Astrocyte (in vitro differentiated cells and primary cell): ENCODE results near the gene MALT1. TPM values are rescaled to one million over a fixed set of nuclear protein-coding genes. Genes with fewer than 3 reads are reported as not detected.

Source experiments
- DNase-seq: peaks from one replicate; pipeline ENCODE4 v3.0.0-alpha.2; 2010; ENCODE audit warnings: low read depth
- FAIRE-seq: peaks from 2 replicates; lab custom pipeline; 2011; peaks lifted over from hg19 to GRCh38; lab: Jason Lieb, UNC
- H2AFZ ChIP-seq: 2 replicates; pipeline ENCODE4 v1.6.0; 2012; ENCODE audit warnings: low read depth, low read length, inconsistent platforms
- H3K27ac ChIP-seq: 2 replicates; pipeline ENCODE4 v1.5.1; 2011; ENCODE audit warnings: low read depth, low read length, inconsistent platforms
- H3K27me3 ChIP-seq: 2 replicates; pipeline ENCODE4 v1.6.0; 2011; ENCODE audit warnings: low read length, inconsistent platforms; ENCODE audit not compliant: insufficient read depth
- H3K36me3 ChIP-seq: 2 replicates; pipeline ENCODE4 v1.5.1; 2011; ENCODE audit warnings: low read length, inconsistent platforms; ENCODE audit not compliant: insufficient read depth
- H3K4me1 ChIP-seq: 2 replicates; pipeline ENCODE4 v1.5.1; 2011; ENCODE audit warnings: low read length, inconsistent platforms; ENCODE audit not compliant: insufficient read depth
- H3K4me2 ChIP-seq: 2 replicates; pipeline ENCODE4 v1.6.0; 2012; ENCODE audit warnings: low read length, inconsistent platforms
- H3K4me3 ChIP-seq: 2 replicates; pipeline ENCODE4 v1.5.1; 2011; ENCODE audit warnings: low read depth, mild to moderate bottlenecking, low read length, inconsistent platforms; ENCODE audit not compliant: insufficient read depth
- H3K79me2 ChIP-seq: 2 replicates; pipeline ENCODE4 v1.6.0; 2012; ENCODE audit warnings: mild to moderate bottlenecking, low read length, inconsistent platforms; ENCODE audit not compliant: insufficient read depth
- H3K9ac ChIP-seq: 2 replicates; pipeline ENCODE4 v1.6.0; 2012; ENCODE audit warnings: mild to moderate bottlenecking, low read length, inconsistent platforms
- H3K9me3 ChIP-seq: 2 replicates; pipeline ENCODE4 v1.5.1; 2012; ENCODE audit warnings: low read depth, mild to moderate bottlenecking, low read length, inconsistent platforms; ENCODE audit not compliant: insufficient read depth
- H4K20me1 ChIP-seq: 2 replicates; pipeline ENCODE4 v1.6.0; 2012; ENCODE audit warnings: low read length, inconsistent platforms; ENCODE audit not compliant: insufficient read depth
- H3K27ac Mint-ChIP-seq: one replicate; pipeline ENCODE4 v1.8.0; 2021; ENCODE audit warnings: mild to moderate bottlenecking, mixed read lengths; ENCODE audit not compliant: unreplicated experiment
- H3K27me3 Mint-ChIP-seq: one replicate; pipeline ENCODE4 v1.8.0; 2021; ENCODE audit warnings: low read depth, mixed read lengths; ENCODE audit not compliant: unreplicated experiment
- H3K36me3 Mint-ChIP-seq: one replicate; pipeline ENCODE4 v1.8.0; 2021; ENCODE audit warnings: low read depth, mixed read lengths; ENCODE audit not compliant: unreplicated experiment
- H3K4me1 Mint-ChIP-seq: one replicate; pipeline ENCODE4 v1.8.0; 2021; ENCODE audit warnings: low read depth, mixed read lengths; ENCODE audit not compliant: unreplicated experiment
- H3K4me3 Mint-ChIP-seq: one replicate; pipeline ENCODE4 v1.8.0; 2021; ENCODE audit warnings: mild to moderate bottlenecking, moderate library complexity, mixed read lengths; ENCODE audit not compliant: unreplicated experiment
- H3K9me3 Mint-ChIP-seq: one replicate; pipeline ENCODE4 v1.8.0; 2021; ENCODE audit warnings: mild to moderate bottlenecking, mixed read lengths; ENCODE audit not compliant: unreplicated experiment
- EZH2 ChIP-seq: IDR thresholded peaks from 2 replicates; pipeline ENCODE4 v1.6.1; 2012; ENCODE audit warnings: mild to moderate bottlenecking, low read length, inconsistent platforms; ENCODE audit not compliant: insufficient read depth
- total RNA-seq: library from RNA; stranded (reverse); gene quantifications from 2 replicates; pipeline ENCODE4 v1.2.1, GENCODE V29; 2021
- TF ChIP-seq, protein P1 (sequence below): IDR thresholded peaks from 2 replicates; pipeline ENCODE4 v1.5.1; 2011; ENCODE audit warnings: low read depth, mild to moderate bottlenecking, inconsistent platforms, low read length, moderate library complexity; ENCODE audit not compliant: insufficient read depth

MALT1 gene
- total RNA-seq, 1 donor from 2014 or later: 40.3 TPM

DNA sequence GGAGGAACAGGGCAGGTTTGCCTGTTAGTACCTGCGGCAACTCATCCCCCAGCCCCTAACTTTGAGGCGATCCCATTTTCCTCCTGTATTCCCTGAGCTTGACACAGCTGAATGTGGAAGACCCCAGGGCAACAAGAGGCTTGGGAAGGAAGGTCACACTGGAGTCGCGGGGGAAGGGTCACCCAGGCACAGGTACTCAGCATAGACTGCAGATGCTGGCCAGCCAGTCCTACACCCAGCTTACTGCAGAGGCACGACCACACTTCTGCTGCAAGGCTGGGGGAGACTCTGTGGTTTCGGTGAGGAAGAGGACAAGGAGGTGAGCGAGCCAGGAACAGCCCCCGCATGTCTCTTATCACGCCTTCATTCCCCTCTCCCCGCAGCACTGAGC is 91.5 kb downstream of the MALT1 start:
- no peak overlapping the region for H3K4me3 Mint-ChIP-seq
- peaks cover 13% of the 10 kb centered on the region for H3K27me3 Mint-ChIP-seq
- no peak for FAIRE-seq
- no peaks in the 10 kb centered on the region for H3K9me3 Mint-ChIP-seq
- no peaks in the 10 kb centered on the region for H3K36me3 Mint-ChIP-seq
- H3K9me3 ChIP-seq: no peaks in the 10 kb centered on the region
- peaks cover 17% of the 10 kb centered on the region for H3K27me3 ChIP-seq
- H3K27ac ChIP-seq: no peak overlapping the region
- H3K4me3 ChIP-seq: no peak overlapping the region
- DNase-seq: no peak
- no peaks in the 10 kb centered on the region for H3K4me1 ChIP-seq
- H3K9ac ChIP-seq: no peak overlapping the region
- H3K79me2 ChIP-seq: no peaks in the 10 kb centered on the region
- no peak overlapping the region for H2AFZ ChIP-seq
- peaks cover 11% of the 10 kb centered on the region for H3K4me1 Mint-ChIP-seq
- H3K4me2 ChIP-seq: no peak overlapping the region
- TF ChIP-seq EZH2: no peak
- TF ChIP-seq, protein P1, sequence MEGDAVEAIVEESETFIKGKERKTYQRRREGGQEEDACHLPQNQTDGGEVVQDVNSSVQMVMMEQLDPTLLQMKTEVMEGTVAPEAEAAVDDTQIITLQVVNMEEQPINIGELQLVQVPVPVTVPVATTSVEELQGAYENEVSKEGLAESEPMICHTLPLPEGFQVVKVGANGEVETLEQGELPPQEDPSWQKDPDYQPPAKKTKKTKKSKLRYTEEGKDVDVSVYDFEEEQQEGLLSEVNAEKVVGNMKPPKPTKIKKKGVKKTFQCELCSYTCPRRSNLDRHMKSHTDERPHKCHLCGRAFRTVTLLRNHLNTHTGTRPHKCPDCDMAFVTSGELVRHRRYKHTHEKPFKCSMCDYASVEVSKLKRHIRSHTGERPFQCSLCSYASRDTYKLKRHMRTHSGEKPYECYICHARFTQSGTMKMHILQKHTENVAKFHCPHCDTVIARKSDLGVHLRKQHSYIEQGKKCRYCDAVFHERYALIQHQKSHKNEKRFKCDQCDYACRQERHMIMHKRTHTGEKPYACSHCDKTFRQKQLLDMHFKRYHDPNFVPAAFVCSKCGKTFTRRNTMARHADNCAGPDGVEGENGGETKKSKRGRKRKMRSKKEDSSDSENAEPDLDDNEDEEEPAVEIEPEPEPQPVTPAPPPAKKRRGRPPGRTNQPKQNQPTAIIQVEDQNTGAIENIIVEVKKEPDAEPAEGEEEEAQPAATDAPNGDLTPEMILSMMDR: no peak
- H3K36me3 ChIP-seq: no peaks in the 10 kb centered on the region
- no peaks in the 10 kb centered on the region for H4K20me1 ChIP-seq
- no peak overlapping the region for H3K27ac Mint-ChIP-seq

DNA sequence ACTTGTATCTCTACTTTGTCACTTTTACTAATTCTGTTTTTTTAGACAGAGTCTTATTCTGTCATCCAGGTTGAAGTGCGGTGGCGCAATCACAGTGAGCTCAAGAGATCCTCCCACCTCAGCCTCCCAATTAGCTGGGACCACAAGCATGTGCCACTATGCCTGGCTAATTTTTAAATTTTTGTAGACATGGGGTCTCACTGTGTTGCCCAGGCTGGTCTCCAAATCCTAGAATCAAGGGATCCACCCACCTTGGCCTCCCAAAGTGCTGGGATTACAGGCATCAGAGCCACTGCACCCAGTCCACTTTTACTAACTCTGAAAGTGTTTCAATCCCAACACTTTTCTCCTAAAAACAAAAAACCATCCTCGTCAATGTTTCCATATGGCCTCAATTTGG is 94.9 kb downstream of the MALT1 start:
- DNase-seq: no peak
- no peak overlapping the region for H3K4me3 Mint-ChIP-seq
- H3K36me3 Mint-ChIP-seq: no peaks in the 10 kb centered on the region
- H2AFZ ChIP-seq: no peak overlapping the region
- peaks cover 14% of the 10 kb centered on the region for H3K4me1 Mint-ChIP-seq
- H3K9me3 Mint-ChIP-seq: no peaks in the 10 kb centered on the region
- H3K4me1 ChIP-seq: peaks cover 5% of the 10 kb centered on the region
- peaks cover 31% of the 10 kb centered on the region for H3K27me3 Mint-ChIP-seq
- H3K27ac ChIP-seq: no peak overlapping the region
- H3K79me2 ChIP-seq: no peaks in the 10 kb centered on the region
- H3K4me2 ChIP-seq: no peak overlapping the region
- FAIRE-seq: no peak
- TF ChIP-seq EZH2: no peak
- TF ChIP-seq, protein P1: no peak
- H4K20me1 ChIP-seq: no peaks in the 10 kb centered on the region
- H3K9ac ChIP-seq: no peak overlapping the region
- H3K27ac Mint-ChIP-seq: no peak overlapping the region
- no peak overlapping the region for H3K4me3 ChIP-seq
- H3K27me3 ChIP-seq: peaks cover 13% of the 10 kb centered on the region
- H3K9me3 ChIP-seq: no peaks in the 10 kb centered on the region
- H3K36me3 ChIP-seq: no peaks in the 10 kb centered on the region

DNA sequence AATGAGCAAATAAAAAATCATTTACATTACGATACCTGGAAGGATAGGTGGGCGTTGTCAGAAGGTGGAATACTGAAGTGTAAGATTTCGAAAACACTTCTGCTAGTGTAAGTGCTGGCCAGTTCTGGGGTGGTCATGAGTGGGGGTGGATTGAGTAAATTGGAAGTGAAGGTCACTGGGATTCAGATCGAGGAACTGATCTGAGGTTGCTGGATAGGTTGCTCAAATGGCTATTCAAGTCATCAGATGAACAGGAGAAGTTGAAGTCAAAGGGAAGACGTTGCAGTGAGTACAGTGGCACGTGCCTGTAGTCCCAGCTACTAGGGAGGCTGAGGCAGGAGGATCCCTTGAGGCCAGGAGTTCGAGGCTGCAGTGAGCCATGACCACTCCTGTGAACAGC is 95.7 kb downstream of the MALT1 start:
- no peak overlapping the region for H3K27ac Mint-ChIP-seq
- no peak overlapping the region for H2AFZ ChIP-seq
- H3K4me3 ChIP-seq: no peak overlapping the region
- no peak overlapping the region for H3K4me2 ChIP-seq
- H3K4me1 ChIP-seq: peaks cover 5% of the 10 kb centered on the region
- no peak for TF ChIP-seq EZH2
- TF ChIP-seq, protein P1: no peak
- peaks cover 13% of the 10 kb centered on the region for H3K4me1 Mint-ChIP-seq
- peaks cover 32% of the 10 kb centered on the region for H3K27me3 Mint-ChIP-seq
- no peaks in the 10 kb centered on the region for H4K20me1 ChIP-seq
- H3K9me3 ChIP-seq: no peaks in the 10 kb centered on the region
- no peak overlapping the region for H3K9ac ChIP-seq
- FAIRE-seq (no peak), DNase-seq (no peak)
- peaks cover 13% of the 10 kb centered on the region for H3K27me3 ChIP-seq
- H3K4me3 Mint-ChIP-seq: no peak overlapping the region
- H3K79me2 ChIP-seq: no peaks in the 10 kb centered on the region
- no peaks in the 10 kb centered on the region for H3K9me3 Mint-ChIP-seq
- no peaks in the 10 kb centered on the region for H3K36me3 Mint-ChIP-seq
- no peak overlapping the region for H3K27ac ChIP-seq
- H3K36me3 ChIP-seq: no peaks in the 10 kb centered on the region
